Measurements from ENCODE around the gene DLGAP5.

Gene DLGAP5, protein sequence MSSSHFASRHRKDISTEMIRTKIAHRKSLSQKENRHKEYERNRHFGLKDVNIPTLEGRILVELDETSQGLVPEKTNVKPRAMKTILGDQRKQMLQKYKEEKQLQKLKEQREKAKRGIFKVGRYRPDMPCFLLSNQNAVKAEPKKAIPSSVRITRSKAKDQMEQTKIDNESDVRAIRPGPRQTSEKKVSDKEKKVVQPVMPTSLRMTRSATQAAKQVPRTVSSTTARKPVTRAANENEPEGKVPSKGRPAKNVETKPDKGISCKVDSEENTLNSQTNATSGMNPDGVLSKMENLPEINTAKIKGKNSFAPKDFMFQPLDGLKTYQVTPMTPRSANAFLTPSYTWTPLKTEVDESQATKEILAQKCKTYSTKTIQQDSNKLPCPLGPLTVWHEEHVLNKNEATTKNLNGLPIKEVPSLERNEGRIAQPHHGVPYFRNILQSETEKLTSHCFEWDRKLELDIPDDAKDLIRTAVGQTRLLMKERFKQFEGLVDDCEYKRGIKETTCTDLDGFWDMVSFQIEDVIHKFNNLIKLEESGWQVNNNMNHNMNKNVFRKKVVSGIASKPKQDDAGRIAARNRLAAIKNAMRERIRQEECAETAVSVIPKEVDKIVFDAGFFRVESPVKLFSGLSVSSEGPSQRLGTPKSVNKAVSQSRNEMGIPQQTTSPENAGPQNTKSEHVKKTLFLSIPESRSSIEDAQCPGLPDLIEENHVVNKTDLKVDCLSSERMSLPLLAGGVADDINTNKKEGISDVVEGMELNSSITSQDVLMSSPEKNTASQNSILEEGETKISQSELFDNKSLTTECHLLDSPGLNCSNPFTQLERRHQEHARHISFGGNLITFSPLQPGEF

GRCh38 chr14:55191203-55192053 is at the start of gene DLGAP5:
TSS of gene DLGAP5 (minus strand) at chr14:55191585. CDS start at chr14:55189179, 2,406 bp downstream.
- peaks cover 9% of the 10 kb centered on the region for H3K4me1 ChIP-seq (ENCODE audit: control insufficient read depth, low read depth, low read length)
- no peaks in the 10 kb centered on the region for H3K9me3 ChIP-seq (ENCODE audit: control insufficient read depth, low read depth, low read length)
- peak within 1 kb of the TSS; percentile 87 for H3K9ac ChIP-seq (ENCODE audit: low read length)
- H3K27me3 ChIP-seq (ENCODE audit: control insufficient read depth, insufficient read depth, low read length) = no peaks in the 10 kb centered on the region
- H3K36me3 ChIP-seq (ENCODE audit: control insufficient read depth, low read depth, low read length) = peaks cover 8% of the 10 kb centered on the region
- peak within 1 kb of the TSS; percentile 42 for H3K27ac ChIP-seq (ENCODE audit: low read length)
- peak within 1 kb of the TSS; percentile 89 for H3K4me3 ChIP-seq (ENCODE audit: low read length)

- no peak overlapping the region for H3K9ac ChIP-seq (ENCODE audit: low read length)
- peaks cover 17% of the 10 kb centered on the region for H3K27me3 ChIP-seq (ENCODE audit: control insufficient read depth, insufficient read depth, low read length)
- H3K27ac ChIP-seq (ENCODE audit: low read length) = no peak overlapping the region
- no peaks in the 10 kb centered on the region for H3K9me3 ChIP-seq (ENCODE audit: control insufficient read depth, low read depth, low read length)
- no peaks in the 10 kb centered on the region for H3K36me3 ChIP-seq (ENCODE audit: control insufficient read depth, low read depth, low read length)
- no peaks in the 10 kb centered on the region for H3K4me1 ChIP-seq (ENCODE audit: control insufficient read depth, low read depth, low read length)
- no peak overlapping the region for H3K4me3 ChIP-seq (ENCODE audit: low read length)
Observed at GRCh38 chr14:55240526-55241178, 49.3 kb upstream of the DLGAP5 start.

- Histone ChIP-seq H3K27ac (ENCODE audit: low read length) (no peak overlapping the region), H3K9me3 (ENCODE audit: control insufficient read depth, low read depth, low read length) (no peaks in the 10 kb centered on the region), H3K27me3 (ENCODE audit: control insufficient read depth, insufficient read depth, low read length) (peaks cover 17% of the 10 kb centered on the region), H3K36me3 (ENCODE audit: control insufficient read depth, low read depth, low read length) (no peaks in the 10 kb centered on the region), H3K4me3 (ENCODE audit: low read length) (no peak overlapping the region), H3K9ac (ENCODE audit: low read length) (no peak overlapping the region), H3K4me1 (ENCODE audit: control insufficient read depth, low read depth, low read length) (no peaks in the 10 kb centered on the region)
Observed at GRCh38 chr14:55239320-55239719, 47.9 kb upstream of the DLGAP5 start.

GRCh38 chr14:55238019-55238680 is 46.8 kb upstream of the DLGAP5 start:
- H3K27me3 ChIP-seq (ENCODE audit: control insufficient read depth, insufficient read depth, low read length) = peaks cover 19% of the 10 kb centered on the region
- H3K4me3 ChIP-seq (ENCODE audit: low read length) = no peak overlapping the region
- no peaks in the 10 kb centered on the region for H3K36me3 ChIP-seq (ENCODE audit: control insufficient read depth, low read depth, low read length)
- H3K4me1 ChIP-seq (ENCODE audit: control insufficient read depth, low read depth, low read length) = no peaks in the 10 kb centered on the region
- H3K9me3 ChIP-seq (ENCODE audit: control insufficient read depth, low read depth, low read length) = no peaks in the 10 kb centered on the region
- H3K9ac ChIP-seq (ENCODE audit: low read length) = no peak overlapping the region
- no peak overlapping the region for H3K27ac ChIP-seq (ENCODE audit: low read length)

DNA sequence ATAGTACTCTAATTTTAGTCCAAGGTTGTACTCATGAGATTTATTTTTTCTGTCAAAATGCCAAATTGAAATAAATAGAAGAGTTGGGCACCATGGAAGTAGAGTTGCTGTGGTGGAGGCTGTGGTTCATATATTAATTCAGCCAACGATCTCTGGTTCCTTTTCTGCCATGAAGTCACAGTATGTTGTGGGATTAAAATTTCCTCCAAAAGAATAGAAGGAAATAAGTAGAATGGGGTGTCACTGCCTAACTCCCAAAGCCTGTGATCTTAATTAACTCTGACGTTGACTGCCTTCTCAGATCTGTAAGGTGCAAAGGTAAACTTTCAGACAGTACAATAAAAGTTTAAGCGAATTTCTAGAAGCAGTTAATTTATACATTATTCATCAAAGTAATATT is 42.2 kb upstream of the DLGAP5 start:
- Histone ChIP-seq H3K27me3 (ENCODE audit: control insufficient read depth, insufficient read depth, low read length) (peaks cover 3% of the 10 kb centered on the region), H3K9me3 (ENCODE audit: control insufficient read depth, low read depth, low read length) (no peaks in the 10 kb centered on the region), H3K9ac (ENCODE audit: low read length) (no peak overlapping the region), H3K4me1 (ENCODE audit: control insufficient read depth, low read depth, low read length) (no peaks in the 10 kb centered on the region), H3K4me3 (ENCODE audit: low read length) (no peak overlapping the region), H3K36me3 (ENCODE audit: control insufficient read depth, low read depth, low read length) (no peaks in the 10 kb centered on the region), H3K27ac (ENCODE audit: low read length) (no peak overlapping the region)

DNA sequence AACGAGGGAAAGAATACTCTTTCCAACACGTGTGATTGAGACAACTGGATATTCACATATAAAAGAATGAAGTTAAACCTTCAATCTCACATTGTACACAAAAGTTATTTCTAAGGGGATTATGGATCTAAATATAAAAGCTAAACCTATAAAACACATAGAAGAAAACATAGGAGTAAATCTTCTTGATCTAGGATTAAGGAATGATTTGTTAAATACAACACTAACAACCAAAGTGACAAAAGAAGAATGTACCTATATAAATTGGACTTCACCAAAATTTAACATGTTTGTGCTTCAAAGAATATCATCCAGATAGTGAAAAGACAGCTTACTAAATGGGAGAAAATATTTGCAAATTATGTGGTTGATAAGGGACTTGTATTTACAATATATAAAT is 36.9 kb upstream of the DLGAP5 start:
- H3K9me3 ChIP-seq (ENCODE audit: control insufficient read depth, low read depth, low read length) = no peaks in the 10 kb centered on the region
- no peak overlapping the region for H3K4me3 ChIP-seq (ENCODE audit: low read length)
- no peak overlapping the region for H3K27ac ChIP-seq (ENCODE audit: low read length)
- no peaks in the 10 kb centered on the region for H3K36me3 ChIP-seq (ENCODE audit: control insufficient read depth, low read depth, low read length)
- H3K4me1 ChIP-seq (ENCODE audit: control insufficient read depth, low read depth, low read length) = no peaks in the 10 kb centered on the region
- peaks cover 1% of the 10 kb centered on the region for H3K27me3 ChIP-seq (ENCODE audit: control insufficient read depth, insufficient read depth, low read length)
- H3K9ac ChIP-seq (ENCODE audit: low read length) = no peak overlapping the region

DNA sequence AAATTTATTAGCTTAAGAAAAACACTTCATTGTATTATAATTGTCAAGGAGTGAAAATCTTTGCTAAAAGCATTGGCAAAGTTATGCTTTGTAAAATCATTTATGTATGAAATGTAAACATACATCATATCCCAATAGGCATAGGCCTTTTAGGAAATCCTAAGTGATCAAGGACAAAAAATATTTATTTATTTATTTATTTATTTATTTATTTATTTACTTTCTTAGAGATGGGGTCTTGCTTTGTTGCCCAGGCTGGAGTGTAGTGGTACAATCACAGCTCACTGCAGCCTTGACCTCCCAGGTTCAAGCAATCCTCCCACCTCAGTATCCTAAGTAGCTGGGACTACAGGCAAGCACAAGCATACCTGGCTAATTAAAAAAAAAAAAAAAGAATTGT is 32.0 kb upstream of the DLGAP5 start:
- H3K36me3 ChIP-seq (ENCODE audit: control insufficient read depth, low read depth, low read length) = no peaks in the 10 kb centered on the region
- H3K27ac ChIP-seq (ENCODE audit: low read length) = no peak overlapping the region
- no peaks in the 10 kb centered on the region for H3K27me3 ChIP-seq (ENCODE audit: control insufficient read depth, insufficient read depth, low read length)
- no peaks in the 10 kb centered on the region for H3K9me3 ChIP-seq (ENCODE audit: control insufficient read depth, low read depth, low read length)
- H3K9ac ChIP-seq (ENCODE audit: low read length) = no peak overlapping the region
- H3K4me3 ChIP-seq (ENCODE audit: low read length) = no peak overlapping the region
- no peaks in the 10 kb centered on the region for H3K4me1 ChIP-seq (ENCODE audit: control insufficient read depth, low read depth, low read length)

- no peaks in the 10 kb centered on the region for H3K27me3 ChIP-seq (ENCODE audit: control insufficient read depth, insufficient read depth, low read length)
- no peaks in the 10 kb centered on the region for H3K9me3 ChIP-seq (ENCODE audit: control insufficient read depth, low read depth, low read length)
- H3K27ac ChIP-seq (ENCODE audit: low read length) = no peak overlapping the region
- H3K4me3 ChIP-seq (ENCODE audit: low read length) = no peak overlapping the region
- no peaks in the 10 kb centered on the region for H3K4me1 ChIP-seq (ENCODE audit: control insufficient read depth, low read depth, low read length)
- no peak overlapping the region for H3K9ac ChIP-seq (ENCODE audit: low read length)
- no peaks in the 10 kb centered on the region for H3K36me3 ChIP-seq (ENCODE audit: control insufficient read depth, low read depth, low read length)
Observed at GRCh38 chr14:55221968-55222367, 30.6 kb upstream of the DLGAP5 start.

GRCh38 chr14:55221186-55221585 is 29.8 kb upstream of the DLGAP5 start:
- Histone ChIP-seq H3K4me1 (ENCODE audit: control insufficient read depth, low read depth, low read length) (no peaks in the 10 kb centered on the region), H3K9me3 (ENCODE audit: control insufficient read depth, low read depth, low read length) (no peaks in the 10 kb centered on the region), H3K36me3 (ENCODE audit: control insufficient read depth, low read depth, low read length) (no peaks in the 10 kb centered on the region), H3K27me3 (ENCODE audit: control insufficient read depth, insufficient read depth, low read length) (no peaks in the 10 kb centered on the region), H3K9ac (ENCODE audit: low read length) (no peak overlapping the region), H3K4me3 (ENCODE audit: low read length) (no peak overlapping the region), H3K27ac (ENCODE audit: low read length) (no peak overlapping the region)

DNA sequence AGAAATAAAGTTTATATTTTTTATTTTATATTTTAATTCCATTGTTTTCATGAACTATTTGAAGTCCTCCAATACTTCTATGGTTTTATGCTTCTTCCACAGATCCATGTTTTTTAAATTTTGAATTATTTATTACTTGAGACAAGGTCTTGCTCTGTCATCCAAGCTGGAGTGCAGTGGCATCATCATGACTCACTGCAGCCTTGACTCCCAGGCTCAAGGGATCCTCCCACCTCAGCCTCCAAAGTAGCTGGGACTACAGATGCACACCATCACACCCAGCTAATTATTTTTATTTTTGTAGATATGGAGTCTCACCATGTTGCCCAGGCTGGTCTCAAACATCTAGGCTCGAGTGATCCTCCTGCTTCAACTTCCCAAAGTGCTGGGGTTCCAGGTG is 28.8 kb upstream of the DLGAP5 start:
- H3K27ac ChIP-seq (ENCODE audit: low read length) = no peak overlapping the region
- no peak overlapping the region for H3K9ac ChIP-seq (ENCODE audit: low read length)
- no peaks in the 10 kb centered on the region for H3K4me1 ChIP-seq (ENCODE audit: control insufficient read depth, low read depth, low read length)
- H3K9me3 ChIP-seq (ENCODE audit: control insufficient read depth, low read depth, low read length) = no peaks in the 10 kb centered on the region
- H3K36me3 ChIP-seq (ENCODE audit: control insufficient read depth, low read depth, low read length) = no peaks in the 10 kb centered on the region
- H3K4me3 ChIP-seq (ENCODE audit: low read length) = no peak overlapping the region
- H3K27me3 ChIP-seq (ENCODE audit: control insufficient read depth, insufficient read depth, low read length) = no peaks in the 10 kb centered on the region
